Fibroblast of villous mesenchyme (primary cell): ENCODE measurements around the gene CLASP2. TPM values are rescaled to one million over a fixed set of nuclear protein-coding genes. Genes with fewer than 3 reads are reported as not detected.
"Not testable (repeated sequence)": the region's sequence is repeated elsewhere in the genome, so short reads cannot be mapped to it uniquely, and the experiment has no call there.

Source experiments
- DNase-seq: peaks from one replicate; pipeline ENCODE4 v3.0.0-alpha.2; 2010; ENCODE audit warnings: low read depth
- H3K4me3 ChIP-seq: 2 replicates; pipeline ENCODE4 v1.5.1; 2011; ENCODE audit warnings: low read depth, mild to moderate bottlenecking, low read length
- CTCF ChIP-seq: IDR thresholded peaks from 2 replicates; pipeline ENCODE4 v1.5.1; 2012; ENCODE audit warnings: low read depth, mild to moderate bottlenecking, low read length; ENCODE audit not compliant: insufficient read depth
- small RNA-seq: library from RNA; depleted of rRNA; stranded (forward); fragments of <200 nt; gene quantifications from one replicate; pipeline ENCODE3, GENCODE V24; 2012
- total RNA-seq: library from RNA; depleted of rRNA; stranded (reverse); fragments of >200 nt; gene quantifications from 2 replicates; pipeline ENCODE4 v1.2.3, GENCODE V29; 2012

The CLASP2 gene
- total RNA-seq, 1 donor, result 64.3 TPM

- no peak for DNase-seq
- no peak for TF ChIP-seq CTCF
- H3K4me3 ChIP-seq, result no peak overlapping the region
Observed at GRCh38 chr3:33461097-33461496, 257.0 kb downstream of the CLASP2 start.

- H3K4me3 ChIP-seq, result not testable (repeated sequence)
Observed at GRCh38 chr3:33459577-33459976, 258.5 kb downstream of the CLASP2 start.

GRCh38 chr3:33458446-33458845, 259.6 kb downstream of the CLASP2 start:
- no peak for DNase-seq
- no peak overlapping the region for H3K4me3 ChIP-seq
- no peak for TF ChIP-seq CTCF

More at GRCh38 chr3:33459577-33459976, 258.5 kb downstream of the CLASP2 start:
- not testable (repeated sequence) for DNase-seq

- no peak for TF ChIP-seq CTCF
Observed at GRCh38 chr3:33456756-33457155, 261.3 kb downstream of the CLASP2 start.

GRCh38 chr3:33453331-33453761, 264.7 kb downstream of the CLASP2 start:
- TF ChIP-seq CTCF, result no peak
- no peak overlapping the region for H3K4me3 ChIP-seq
- DNase-seq, result no peak

More at GRCh38 chr3:33456756-33457155, 261.3 kb downstream of the CLASP2 start:
- H3K4me3 ChIP-seq, result no peak overlapping the region
- no peak for DNase-seq

GRCh38 chr3:33451994-33452393, 266.1 kb downstream of the CLASP2 start:
- not testable (repeated sequence) for DNase-seq, H3K4me3 ChIP-seq

GRCh38 chr3:33447958-33448357, 270.1 kb downstream of the CLASP2 start:
- no peak for TF ChIP-seq CTCF
- DNase-seq, result no peak
- no peak overlapping the region for H3K4me3 ChIP-seq

- not testable (repeated sequence) for DNase-seq, H3K4me3 ChIP-seq
Observed at GRCh38 chr3:33447256-33447625, 270.8 kb downstream of the CLASP2 start.

Small RNA genes within 50 kb of the gene (small RNA-seq; reads per million reads assigned to genes)
- not detected for gene COX6CP10
- gene RNA5SP128, result not detected

Other genes starting within 250 kb of the CLASP2 start
- 165 and 182 TPM in 2 replicates for gene PDCD6IP, start 80.4 kb upstream of the CLASP2 start, total RNA-seq